SK-N-SH treated with all-trans-retinoic acid at 6 μM for 48 hours (cell line): ENCODE measurements around the gene DHX30.

Source experiments
- ARNTL ChIP-seq: fragments of 450-650 bp; formaldehyde crosslinking; IDR thresholded peaks from 2 replicates; pipeline ENCODE4 v1.5.0; 2020; ENCODE audit warnings: low read depth, mild to moderate bottlenecking, moderate library complexity, borderline replicate concordance
- ESRRG ChIP-seq: fragments of 250-450 bp; sonication (Bioruptor Pico); IDR thresholded peaks from 2 replicates; pipeline ENCODE4 v1.6.1; 2021; ENCODE audit warnings: mild to moderate bottlenecking
- POU6F1 ChIP-seq: fragments of 250-450 bp; sonication (Bioruptor Pico); IDR thresholded peaks from 2 replicates; pipeline ENCODE4 v1.8.0; 2021; ENCODE audit warnings: low read depth, mild to moderate bottlenecking, moderate library complexity, borderline replicate concordance
- PPARA ChIP-seq: fragments of 250-450 bp; sonication (Bioruptor Pico); IDR thresholded peaks from 2 replicates; pipeline ENCODE4 v1.5.0; 2020; ENCODE audit warnings: mild to moderate bottlenecking, borderline replicate concordance
- SNAI2 ChIP-seq: fragments of 250-450 bp; sonication (Bioruptor Pico); IDR thresholded peaks from 2 replicates; pipeline ENCODE4 v1.5.0; 2020; ENCODE audit warnings: mild to moderate bottlenecking, moderate library complexity
- TOX ChIP-seq: fragments of 250-450 bp; sonication (Bioruptor Pico); IDR thresholded peaks from 2 replicates; pipeline ENCODE4 v1.8.0; 2021; ENCODE audit warnings: mild to moderate bottlenecking, moderate library complexity, borderline replicate concordance
- ZC3H10 ChIP-seq: fragments of 250-450 bp; sonication (Bioruptor Pico); IDR thresholded peaks from 2 replicates; pipeline ENCODE4 v1.5.1; 2021; ENCODE audit warnings: mild to moderate bottlenecking, moderate library complexity
- ZFP3 ChIP-seq: fragments of 250-450 bp; sonication (Bioruptor Pico); IDR thresholded peaks from 2 replicates; pipeline ENCODE4 v1.5.0; 2020; ENCODE audit warnings: mild to moderate bottlenecking, moderate library complexity
- ZFP30 ChIP-seq: fragments of 450-650 bp; formaldehyde crosslinking; IDR thresholded peaks from 2 replicates; pipeline ENCODE4 v1.5.0; 2022; ENCODE audit warnings: mild to moderate bottlenecking, moderate library complexity
- TF ChIP-seq, protein P1 (sequence below): fragments of 250-450 bp; sonication (Bioruptor Pico); IDR thresholded peaks from 2 replicates; pipeline ENCODE4 v1.8.0; 2020; ENCODE audit warnings: mild to moderate bottlenecking, moderate library complexity, borderline replicate concordance

DNA sequence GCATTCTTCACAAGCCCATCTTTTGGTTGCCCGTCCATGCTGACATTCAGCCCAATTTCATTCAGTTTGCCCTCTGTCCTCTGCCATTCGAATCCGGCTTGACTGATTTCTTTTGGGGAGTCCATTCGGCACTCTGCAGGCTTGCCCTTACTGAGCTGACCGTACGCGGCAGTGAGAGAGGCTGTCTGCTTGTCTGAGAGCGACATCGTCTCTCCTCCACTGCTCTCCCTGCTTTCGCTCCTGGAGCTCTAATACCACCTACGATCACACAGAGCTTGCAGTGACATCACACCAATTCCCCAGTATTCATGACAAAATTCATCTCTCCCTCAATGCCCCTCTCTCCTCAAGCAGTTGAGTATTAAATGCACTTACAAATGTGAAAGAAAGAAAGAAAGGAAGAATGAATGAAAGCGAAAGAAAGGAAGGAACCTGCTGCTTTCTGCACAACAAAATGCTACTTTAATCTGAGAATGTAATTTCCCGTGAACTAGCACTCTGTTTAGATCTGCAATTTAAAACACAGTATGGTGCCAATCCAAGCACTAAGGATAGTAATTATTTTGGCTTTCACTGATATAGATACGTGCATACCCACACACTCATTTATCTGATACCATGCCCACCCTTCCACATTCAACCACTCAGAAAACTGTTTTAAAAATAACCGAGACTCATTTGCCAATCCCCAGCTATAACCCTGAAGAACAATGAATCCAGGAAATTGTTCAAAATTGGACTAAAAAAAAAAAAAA is 89.5 kb downstream of the DHX30 start:
- TF ChIP-seq POU6F1 (no peak), ZFP30 (CRISPR knock-in tag) (no peak), TOX (CRISPR knock-in tag) (no peak), ARNTL (CRISPR knock-in tag) (no peak), PPARA (CRISPR knock-in tag) (no peak), ESRRG (CRISPR knock-in tag) (no peak), SNAI2 (CRISPR knock-in tag) (no peak), ZFP3 (no peak), ZC3H10 (no peak)
- TF ChIP-seq, protein P1, sequence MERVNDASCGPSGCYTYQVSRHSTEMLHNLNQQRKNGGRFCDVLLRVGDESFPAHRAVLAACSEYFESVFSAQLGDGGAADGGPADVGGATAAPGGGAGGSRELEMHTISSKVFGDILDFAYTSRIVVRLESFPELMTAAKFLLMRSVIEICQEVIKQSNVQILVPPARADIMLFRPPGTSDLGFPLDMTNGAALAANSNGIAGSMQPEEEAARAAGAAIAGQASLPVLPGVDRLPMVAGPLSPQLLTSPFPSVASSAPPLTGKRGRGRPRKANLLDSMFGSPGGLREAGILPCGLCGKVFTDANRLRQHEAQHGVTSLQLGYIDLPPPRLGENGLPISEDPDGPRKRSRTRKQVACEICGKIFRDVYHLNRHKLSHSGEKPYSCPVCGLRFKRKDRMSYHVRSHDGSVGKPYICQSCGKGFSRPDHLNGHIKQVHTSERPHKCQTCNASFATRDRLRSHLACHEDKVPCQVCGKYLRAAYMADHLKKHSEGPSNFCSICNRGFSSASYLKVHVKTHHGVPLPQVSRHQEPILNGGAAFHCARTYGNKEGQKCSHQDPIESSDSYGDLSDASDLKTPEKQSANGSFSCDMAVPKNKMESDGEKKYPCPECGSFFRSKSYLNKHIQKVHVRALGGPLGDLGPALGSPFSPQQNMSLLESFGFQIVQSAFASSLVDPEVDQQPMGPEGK (CRISPR knock-in tag), result no peak
